IPS-18c (cell line): ENCODE measurements around the gene CNNM2.
"Not testable (repeated sequence)": the region's sequence is repeated elsewhere in the genome, so short reads cannot be mapped to it uniquely, and the experiment has no call there.

Experiments
- H3K4me3 ChIP-seq: 2 replicates; pipeline ENCODE4 v1.7.0; 2013; ENCODE audit warnings: low read depth, mild to moderate bottlenecking, low read length, moderate library complexity; ENCODE audit not compliant: insufficient read depth
- H3K9me3 ChIP-seq: one replicate; pipeline ENCODE4 v1.6.1; 2013; ENCODE audit warnings: mild to moderate bottlenecking, low read length, moderate library complexity; ENCODE audit not compliant: control insufficient read depth, insufficient read depth

CNNM2 gene

GRCh38 chr10:102988404-102989314, 70.6 kb downstream of the CNNM2 start:
- H3K4me3 ChIP-seq: no peak overlapping the region
- H3K9me3 ChIP-seq: no peaks in the 10 kb centered on the region

GRCh38 chr10:102994531-102995295, 76.6 kb downstream of the CNNM2 start:
- Histone ChIP-seq H3K4me3 (no peak overlapping the region), H3K9me3 (no peaks in the 10 kb centered on the region)

GRCh38 chr10:102996876-102997275, 78.8 kb downstream of the CNNM2 start:
- no peak overlapping the region for H3K4me3 ChIP-seq

GRCh38 chr10:102997998-102998397, 79.9 kb downstream of the CNNM2 start:
- no peaks in the 10 kb centered on the region for H3K9me3 ChIP-seq

More at GRCh38 chr10:102996876-102997275, 78.8 kb downstream of the CNNM2 start:
- no peaks in the 10 kb centered on the region for H3K9me3 ChIP-seq

GRCh38 chr10:102998399-102998907, 80.4 kb downstream of the CNNM2 start:
- H3K9me3 ChIP-seq: no peaks in the 10 kb centered on the region
- no peak overlapping the region for H3K4me3 ChIP-seq

More at GRCh38 chr10:102997998-102998397, 79.9 kb downstream of the CNNM2 start:
- H3K4me3 ChIP-seq: no peak overlapping the region

GRCh38 chr10:103000050-103000449, 82.0 kb downstream of the CNNM2 start:
- not testable (repeated sequence) for H3K4me3 ChIP-seq, H3K9me3 ChIP-seq

GRCh38 chr10:103007017-103007416, 88.9 kb downstream of the CNNM2 start:
- Histone ChIP-seq H3K4me3 (no peak overlapping the region), H3K9me3 (peaks cover 5% of the 10 kb centered on the region)

- H3K9me3 ChIP-seq: no peaks in the 10 kb centered on the region
- no peak overlapping the region for H3K4me3 ChIP-seq
Measured at GRCh38 chr10:103013416-103013815, 95.3 kb downstream of the CNNM2 start.

- Histone ChIP-seq H3K4me3 (no peak overlapping the region), H3K9me3 (no peaks in the 10 kb centered on the region)
Measured at GRCh38 chr10:103019425-103019824, 101.3 kb downstream of the CNNM2 start.

- no peak overlapping the region for H3K4me3 ChIP-seq
Measured at GRCh38 chr10:103021150-103021899, 103.2 kb downstream of the CNNM2 start.

GRCh38 chr10:103021900-103022293, 103.8 kb downstream of the CNNM2 start:
- H3K4me3 ChIP-seq: no peak overlapping the region
- H3K9me3 ChIP-seq: no peaks in the 10 kb centered on the region

More at GRCh38 chr10:103021150-103021899, 103.2 kb downstream of the CNNM2 start:
- no peaks in the 10 kb centered on the region for H3K9me3 ChIP-seq

GRCh38 chr10:103025696-103026095, 107.6 kb downstream of the CNNM2 start:
- H3K9me3 ChIP-seq: no peaks in the 10 kb centered on the region
- no peak overlapping the region for H3K4me3 ChIP-seq

GRCh38 chr10:103038570-103038969, 120.5 kb downstream of the CNNM2 start:
- Histone ChIP-seq H3K4me3 (no peak overlapping the region), H3K9me3 (no peaks in the 10 kb centered on the region)

- H3K9me3 ChIP-seq: no peaks in the 10 kb centered on the region
- no peak overlapping the region for H3K4me3 ChIP-seq
Measured at GRCh38 chr10:103040418-103040817, 122.3 kb downstream of the CNNM2 start.

GRCh38 chr10:103041391-103041790, 123.3 kb downstream of the CNNM2 start:
- Histone ChIP-seq H3K9me3 (no peaks in the 10 kb centered on the region), H3K4me3 (no peak overlapping the region)

GRCh38 chr10:103042129-103042528, 124.0 kb downstream of the CNNM2 start:
- Histone ChIP-seq H3K9me3 (no peaks in the 10 kb centered on the region), H3K4me3 (no peak overlapping the region)

GRCh38 chr10:103042908-103043307, 124.8 kb downstream of the CNNM2 start:
- no peak overlapping the region for H3K4me3 ChIP-seq
- H3K9me3 ChIP-seq: no peaks in the 10 kb centered on the region
